ENCODE measurements around the gene CANX. TPM values are rescaled to one million over a fixed set of nuclear protein-coding genes. Genes with fewer than 3 reads are reported as not detected.
A peak's percentile ranks its signal among the peaks of the same experiment; 100 is the strongest.
"Not testable (repeated sequence)": the region's sequence is repeated elsewhere in the genome, so short reads cannot be mapped to it uniquely, and the experiment has no call there.

The CANX gene
- total RNA-seq, 4 donors from 2014 or later: 183 to 307 (median 253) TPM

DNA sequence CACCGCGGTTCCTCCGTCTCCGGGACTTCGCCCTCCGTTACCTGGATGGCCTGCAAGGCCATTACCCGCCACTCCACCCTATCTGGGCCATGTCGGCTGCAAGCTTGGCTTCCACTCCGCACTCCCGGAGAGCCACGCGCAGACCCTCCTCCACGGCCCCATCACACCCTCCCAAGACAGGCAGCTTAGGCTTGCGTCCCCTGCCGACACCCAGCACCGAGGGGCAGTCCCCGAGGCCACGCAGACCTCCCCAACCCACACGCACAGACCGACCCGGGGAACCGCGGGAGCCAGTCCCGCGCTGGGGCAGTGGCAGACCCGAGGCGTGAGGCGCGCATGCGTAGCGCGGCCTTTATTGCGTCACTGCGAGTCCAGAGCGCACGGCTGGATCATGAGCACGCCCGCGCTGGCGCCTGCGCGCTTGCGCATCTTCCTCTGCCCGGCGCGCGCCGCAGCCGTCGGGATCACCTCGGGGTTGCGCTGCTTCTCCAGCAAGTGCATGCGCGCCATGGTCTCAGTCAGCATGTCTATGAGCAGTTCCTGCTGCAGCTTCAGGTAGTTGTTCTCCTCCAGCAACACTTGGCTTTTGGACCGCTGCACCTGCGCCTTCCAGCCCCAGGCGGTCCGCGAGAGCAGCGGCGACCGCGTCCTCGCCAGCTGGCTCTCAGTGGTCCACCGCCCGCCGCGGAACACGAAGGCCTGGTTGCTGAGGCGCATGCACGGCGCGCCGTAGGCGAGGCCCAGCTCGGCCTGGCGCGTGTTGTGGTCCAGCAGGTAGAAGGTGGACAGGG lies 20.3 kb upstream of the CANX start:
- H3K4me3 ChIP-seq (ENCODE audit: low read depth, poor library complexity, severe bottlenecking): peak overlapping the region; percentile 89
- peak; percentile 92 to 99 for DNase-seq (ENCODE audit: low spot score in 2 of 2)
- 0 to 2% methylated on average over 23 to 36 of the region's 78 CpGs for WGBS, 2 donors
- TF ChIP-seq CTCF (IDR thresholded peaks at IDR 0.05) (peak in 1 of 3 donors; percentile 36), POLR2A (IDR thresholded peaks at IDR 0.05) (peak in 1 of 2 donors; percentile 4)
- intact Hi-C loops (cut with DNase I; ENCODE audit: low total_unique reads): no loop called here

- TF ChIP-seq POLR2A (IDR thresholded peaks at IDR 0.05): no peak
- no peak for TF ChIP-seq CTCF (IDR thresholded peaks at IDR 0.05)
- intact Hi-C loops (cut with DNase I; ENCODE audit: low total_unique reads): no loop called here
- DNase-seq (ENCODE audit: low spot score in 2 of 2): peak; percentile 76 to 96
- 17 to 41% methylated on average over 10 to 30 of the region's 41 CpGs for WGBS, 2 donors
- H3K4me3 ChIP-seq (ENCODE audit: low read depth, poor library complexity, severe bottlenecking): peak overlapping the region; percentile 89
These were observed 19.6 kb upstream of the CANX start for GRCh38 chr5:179679014-179679674.

GRCh38 chr5:179680014-179680779 lies 18.6 kb upstream of the CANX start:
- DNase-seq (ENCODE audit: low spot score in 2 of 2): no peak
- no peak overlapping the region for H3K4me3 ChIP-seq (ENCODE audit: low read depth, poor library complexity, severe bottlenecking)
- TF ChIP-seq POLR2A (IDR thresholded peaks at IDR 0.05): no peak
- TF ChIP-seq CTCF (IDR thresholded peaks at IDR 0.05): no peak
- 88 to 91% methylated on average over 9 of the region's 9 CpGs for WGBS, 2 donors
- intact Hi-C loops (cut with DNase I; ENCODE audit: low total_unique reads): no loop called here

DNA sequence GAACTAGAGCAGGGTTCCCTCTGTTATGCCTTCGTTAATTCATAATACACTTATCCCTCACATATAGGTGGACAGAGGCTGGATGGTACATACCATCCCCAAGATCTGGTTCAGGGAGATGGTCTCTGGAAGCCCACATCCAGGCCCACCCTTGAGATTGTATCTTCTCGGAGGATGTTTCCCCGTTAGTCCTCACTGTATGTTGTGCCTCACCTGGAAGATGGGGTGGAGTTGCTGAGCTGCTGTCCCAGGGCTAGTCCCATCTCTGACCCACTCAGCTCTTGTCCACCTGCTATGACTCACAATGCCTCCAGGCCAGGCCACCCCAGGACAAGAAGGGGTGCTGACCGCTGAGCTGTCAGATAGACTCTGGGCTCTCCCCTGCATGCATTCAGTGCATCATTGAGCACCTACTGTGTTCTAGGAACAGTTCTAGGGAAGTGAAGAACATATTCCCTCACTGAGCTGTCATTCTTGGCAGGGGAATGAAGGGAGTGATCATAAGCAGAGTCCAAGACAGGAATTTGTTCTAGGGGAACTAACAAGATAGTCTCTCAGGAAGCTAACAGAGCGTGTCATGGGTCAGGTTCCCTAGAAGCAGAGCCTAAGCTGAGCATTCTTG lies 17.9 kb upstream of the CANX start, which contains the start of gene CBY3:
Gene CBY3 (minus strand): TSS at position 255 of the 622 bp plus-strand sequence. CDS start 116 bp downstream, at position 139.
- WGBS, 2 donors: 90 to 91% methylated on average over 5 of the region's 5 CpGs
- no peak within 1 kb of the TSS for H3K4me3 ChIP-seq (ENCODE audit: low read depth, poor library complexity, severe bottlenecking)
- DNase-seq (ENCODE audit: low spot score in 2 of 2): no peak
- intact Hi-C loops (cut with DNase I; ENCODE audit: low total_unique reads): no loop called here
- TF ChIP-seq CTCF (IDR thresholded peaks at IDR 0.05) (no peak), POLR2A (IDR thresholded peaks at IDR 0.05) (no peak)

DNA sequence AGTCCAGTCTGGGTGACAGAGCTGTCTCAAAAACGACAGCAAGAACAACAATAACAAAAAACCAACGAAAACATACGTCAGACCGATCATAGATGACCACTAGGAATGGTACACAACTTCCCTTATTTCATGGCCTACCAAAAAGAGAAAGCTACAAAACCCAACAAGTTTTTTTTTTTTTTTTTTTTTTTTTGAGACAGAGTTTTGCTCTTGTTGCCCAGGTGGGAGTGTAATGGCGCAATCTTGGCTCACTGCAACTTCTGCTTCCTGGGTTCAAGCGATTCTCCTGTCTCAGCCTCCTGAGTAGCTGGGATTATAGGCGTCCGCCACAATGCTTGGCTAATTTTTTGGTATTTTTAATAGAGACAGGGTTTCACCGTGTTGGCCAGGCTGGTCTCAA lies 9.6 kb upstream of the CANX start:
- intact Hi-C loops (cut with DNase I; ENCODE audit: low total_unique reads); H3K4me3 ChIP-seq (ENCODE audit: low read depth, poor library complexity, severe bottlenecking); DNase-seq (ENCODE audit: low spot score in 2 of 2): not testable (repeated sequence)
- WGBS, 2 donors: 86 to 93% methylated on average over 9 of the region's 9 CpGs
